GM12865 (cell line): ENCODE measurements around the gene ANKRD28.
A peak's percentile ranks its signal among the peaks of the same experiment; 100 is the strongest.

Source experiments
- DNase-seq: peaks from one replicate; pipeline ENCODE4 v3.0.0; 2010; ENCODE audit warnings: low read depth
- H3K4me3 ChIP-seq: 2 replicates; pipeline ENCODE4 v1.5.1; 2011; ENCODE audit warnings: mild to moderate bottlenecking, low read depth, low read length, control low read depth
- CTCF ChIP-seq: IDR thresholded peaks from 2 replicates; pipeline ENCODE4 v1.5.1; 2011; ENCODE audit warnings: low read length, control low read depth, low read depth, inconsistent platforms; ENCODE audit not compliant: insufficient read depth; ENCODE audit errors: missing control alignments

ANKRD28 gene

DNA sequence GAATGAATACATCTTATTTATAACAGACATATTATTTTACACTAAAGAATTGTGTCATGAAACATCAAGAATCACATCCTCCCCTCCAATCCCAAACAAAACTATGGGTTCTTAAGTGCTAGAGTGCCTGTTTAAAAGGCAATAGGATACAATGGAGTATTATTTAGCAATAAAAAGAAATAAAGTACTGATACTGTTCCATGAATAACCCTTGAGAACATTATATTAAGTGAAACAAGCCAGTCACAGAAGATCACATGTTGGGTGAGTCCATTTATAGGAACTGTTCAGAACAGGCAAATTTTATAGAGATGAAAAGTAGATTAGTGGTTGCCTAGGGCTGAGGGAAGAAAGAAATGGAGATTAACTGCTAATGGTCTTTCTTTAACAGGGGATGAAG lies 86.5 kb downstream of the ANKRD28 start:
- TF ChIP-seq CTCF, result no peak
- no peak for DNase-seq

DNA sequence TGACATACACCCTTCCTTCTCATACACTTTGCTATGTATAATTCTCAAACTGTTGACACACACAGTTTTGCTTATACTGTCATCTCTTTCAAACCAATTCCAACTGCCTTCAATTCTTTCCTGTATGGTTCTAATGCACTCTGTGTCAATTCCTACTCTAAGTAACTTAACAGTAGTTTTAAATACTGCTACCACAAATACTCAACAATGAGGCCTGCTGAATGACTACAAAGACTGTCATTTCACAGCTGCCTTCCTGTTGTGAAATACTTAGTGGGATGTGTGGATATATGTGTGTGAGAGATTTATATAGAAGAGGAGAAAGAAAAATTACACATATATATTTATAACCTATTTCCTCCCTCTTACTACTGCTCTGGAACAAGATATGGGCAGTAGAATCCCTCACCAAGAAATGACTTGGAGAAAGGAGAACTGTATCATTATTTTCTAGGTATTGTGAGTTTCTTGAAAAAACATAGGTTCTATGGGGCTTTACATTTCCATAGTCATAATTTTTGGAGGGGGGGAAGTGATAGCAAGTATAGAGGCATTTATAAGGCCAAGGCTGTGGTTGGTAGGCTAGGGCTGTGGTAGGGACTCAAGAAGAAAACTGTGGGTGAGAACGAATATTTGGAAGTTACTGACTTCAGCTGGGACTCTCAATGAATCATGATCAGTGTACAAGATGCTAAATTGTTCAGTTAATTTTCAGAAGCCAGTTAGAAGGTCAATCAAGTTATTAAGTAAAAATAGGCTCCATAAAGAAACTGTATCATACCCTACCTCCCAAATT lies 88.7 kb downstream of the ANKRD28 start:
- no peak overlapping the region for H3K4me3 ChIP-seq
- no peak for DNase-seq
- TF ChIP-seq CTCF, result no peak

More for the DNA sequence above, 86.5 kb downstream of the ANKRD28 start:
- no peak overlapping the region for H3K4me3 ChIP-seq

GRCh38 chr3:15707779-15708178 lies 90.0 kb downstream of the ANKRD28 start:
- DNase-seq, result no peak
- no peak overlapping the region for H3K4me3 ChIP-seq
- no peak for TF ChIP-seq CTCF

DNA sequence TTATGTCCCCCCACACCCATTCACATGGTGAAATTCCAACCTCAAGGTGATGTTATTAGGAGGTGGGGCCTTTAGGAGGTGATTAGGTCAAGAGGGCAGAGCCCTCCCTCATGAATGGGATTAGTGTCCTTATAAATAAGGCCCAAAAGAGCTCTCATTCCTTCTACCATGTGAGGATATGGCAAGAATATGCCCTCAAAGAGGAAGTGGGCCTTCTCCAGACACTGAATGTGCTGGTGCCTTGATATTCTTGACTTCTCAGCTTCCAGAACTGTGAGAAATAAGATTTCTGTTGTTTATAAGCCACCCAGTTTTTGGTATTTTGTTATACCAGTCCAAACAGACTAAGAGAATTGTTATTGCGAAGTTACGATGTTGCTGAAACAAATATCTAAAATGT lies 94.4 kb downstream of the ANKRD28 start:
- H3K4me3 ChIP-seq, result no peak overlapping the region
- TF ChIP-seq CTCF, result no peak
- DNase-seq, result no peak

DNA sequence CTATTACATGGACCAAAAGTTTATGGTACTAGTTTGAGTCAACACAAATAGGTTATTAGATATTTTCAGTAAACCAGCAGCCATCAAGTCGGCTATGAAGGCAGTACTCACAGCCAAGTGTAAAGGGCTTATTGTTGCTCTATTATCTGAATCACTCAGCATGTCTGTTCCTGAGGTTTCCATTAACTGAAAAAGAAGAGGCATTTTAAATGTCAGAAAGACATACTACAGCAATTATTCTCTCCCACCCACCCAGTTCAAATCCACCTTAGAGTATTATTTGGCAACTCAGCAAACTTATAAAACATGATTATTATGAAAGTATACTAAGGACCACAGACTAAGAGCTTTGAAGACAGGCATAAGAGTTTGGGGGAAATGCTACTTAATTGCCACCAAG lies 103.2 kb downstream of the ANKRD28 start:
- no peak for TF ChIP-seq CTCF
- no peak for DNase-seq
- H3K4me3 ChIP-seq, result no peak overlapping the region

- TF ChIP-seq CTCF, result no peak
- no peak overlapping the region for H3K4me3 ChIP-seq
- peak; percentile 4 for DNase-seq
Observed at GRCh38 chr3:15693355-15693754, 104.4 kb downstream of the ANKRD28 start.

- DNase-seq, result no peak
- TF ChIP-seq CTCF, result no peak
- H3K4me3 ChIP-seq, result no peak overlapping the region
Observed at GRCh38 chr3:15690748-15691147, 107.0 kb downstream of the ANKRD28 start.
